Neuron (in vitro differentiated cells): ENCODE results near the gene PCYT1A.
A peak's percentile ranks its signal among the peaks of the same experiment; 100 is the strongest.
"Not testable (repeated sequence)": the region's sequence is repeated elsewhere in the genome, so short reads cannot be mapped to it uniquely, and the experiment has no call there.

ENCODE experiments used
- H2AFZ ChIP-seq: one replicate; pipeline ENCODE4 v1.6.1; 2013; ENCODE audit warnings: low read depth, mild to moderate bottlenecking, inconsistent platforms, low read length, moderate library complexity
- H3K27me3 ChIP-seq: one replicate; pipeline ENCODE4 v1.6.1; 2013; ENCODE audit warnings: low read length; ENCODE audit not compliant: insufficient read depth
- H3K36me3 ChIP-seq: one replicate; pipeline ENCODE4 v1.6.1; 2013; ENCODE audit warnings: low read length; ENCODE audit not compliant: insufficient read depth
- H3K4me1 ChIP-seq: one replicate; pipeline ENCODE4 v1.6.1; 2013; ENCODE audit warnings: low read length; ENCODE audit not compliant: insufficient read depth
- H3K4me3 ChIP-seq: 2 replicates; pipeline ENCODE4 v1.5.1; 2013; ENCODE audit warnings: mild to moderate bottlenecking, low read length, moderate library complexity
- H3K9me3 ChIP-seq: one replicate; pipeline ENCODE4 v1.6.1; 2013; ENCODE audit warnings: low read length

PCYT1A gene

DNA sequence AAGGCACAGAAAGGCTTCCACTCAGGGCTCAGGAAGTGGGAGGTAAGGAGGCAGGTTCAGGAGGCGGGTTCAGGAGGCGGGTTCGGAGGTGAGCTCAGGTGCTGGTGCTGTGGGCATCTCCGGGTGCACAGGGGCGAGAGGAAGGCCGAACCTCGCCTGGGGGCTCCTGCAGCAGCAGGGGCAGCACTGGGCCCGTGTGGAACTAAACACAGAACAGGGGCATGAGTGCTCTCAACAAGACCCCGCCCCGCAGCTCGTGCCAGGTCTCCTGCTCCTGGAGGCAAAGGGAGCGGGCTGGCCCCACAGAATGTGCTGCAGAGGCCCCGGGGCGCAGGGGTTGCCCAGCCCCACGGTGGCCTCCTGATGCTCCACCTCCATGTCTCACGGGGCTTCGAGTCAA is 90.0 kb downstream of the PCYT1A start:
- no peak overlapping the region for H2AFZ ChIP-seq
- H3K4me1 ChIP-seq, result peaks cover 14% of the 10 kb centered on the region
- peaks cover 3% of the 10 kb centered on the region for H3K27me3 ChIP-seq
- H3K4me3 ChIP-seq, result no peak overlapping the region
- no peaks in the 10 kb centered on the region for H3K36me3 ChIP-seq
- H3K9me3 ChIP-seq, result no peaks in the 10 kb centered on the region

DNA sequence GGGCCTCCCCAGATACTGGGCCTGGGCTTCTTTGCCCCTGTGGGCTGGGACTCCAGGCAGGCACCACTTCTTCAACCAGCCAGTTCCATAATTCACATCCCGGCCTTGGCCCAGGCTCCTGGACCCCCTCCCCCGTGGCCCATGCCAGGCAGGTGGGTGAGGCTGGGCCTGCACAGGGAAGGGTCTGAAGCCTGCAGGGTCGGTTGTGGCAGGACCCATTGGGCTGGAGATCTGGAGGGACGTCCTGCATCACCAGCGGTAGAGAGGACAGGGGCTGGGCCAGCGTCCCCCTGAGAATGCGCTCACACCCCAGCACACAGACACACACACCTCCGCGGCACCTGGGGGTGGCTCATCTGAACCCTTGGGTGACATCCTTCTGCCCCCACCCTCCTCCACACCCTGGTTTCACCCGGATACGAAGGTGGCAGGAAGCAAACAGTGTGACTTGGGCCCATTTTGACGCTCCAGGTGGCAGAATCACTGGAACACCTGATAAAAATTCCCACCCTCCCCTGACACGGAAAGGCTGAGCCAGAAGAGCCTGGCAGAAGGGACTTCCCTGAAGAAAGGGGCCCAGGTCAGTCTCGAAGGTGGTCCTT is 91.8 kb downstream of the PCYT1A start:
- peaks cover 16% of the 10 kb centered on the region for H3K4me1 ChIP-seq
- no peaks in the 10 kb centered on the region for H3K36me3 ChIP-seq
- H3K27me3 ChIP-seq, result peaks cover 3% of the 10 kb centered on the region

DNA sequence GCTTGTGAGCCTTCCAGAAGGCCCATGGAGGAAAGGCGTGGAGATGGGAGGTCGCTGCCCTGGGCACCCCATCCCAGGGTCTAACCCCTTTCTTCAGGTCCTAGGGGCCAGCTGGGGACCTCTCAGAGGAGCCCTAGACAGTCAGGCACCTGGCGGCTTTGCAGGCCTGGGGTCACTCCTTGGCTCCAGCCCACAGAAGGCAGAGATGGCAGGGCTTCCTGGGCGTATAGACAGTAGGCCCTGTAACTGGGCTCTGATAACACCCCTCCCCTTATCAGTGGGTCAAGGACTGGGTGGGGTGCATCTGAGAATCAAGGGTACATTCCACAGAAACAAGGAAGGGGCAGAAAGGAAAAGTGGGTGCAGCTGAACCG is 93.0 kb downstream of the PCYT1A start:
- H3K4me3 ChIP-seq, result no peak overlapping the region
- H3K4me1 ChIP-seq, result peaks cover 16% of the 10 kb centered on the region
- no peaks in the 10 kb centered on the region for H3K36me3 ChIP-seq
- H3K9me3 ChIP-seq, result no peaks in the 10 kb centered on the region
- H2AFZ ChIP-seq, result no peak overlapping the region
- H3K27me3 ChIP-seq, result peaks cover 3% of the 10 kb centered on the region

More for the DNA sequence above, 91.8 kb downstream of the PCYT1A start:
- Histone ChIP-seq H2AFZ (no peak overlapping the region), H3K4me3 (no peak overlapping the region), H3K9me3 (no peaks in the 10 kb centered on the region)

DNA sequence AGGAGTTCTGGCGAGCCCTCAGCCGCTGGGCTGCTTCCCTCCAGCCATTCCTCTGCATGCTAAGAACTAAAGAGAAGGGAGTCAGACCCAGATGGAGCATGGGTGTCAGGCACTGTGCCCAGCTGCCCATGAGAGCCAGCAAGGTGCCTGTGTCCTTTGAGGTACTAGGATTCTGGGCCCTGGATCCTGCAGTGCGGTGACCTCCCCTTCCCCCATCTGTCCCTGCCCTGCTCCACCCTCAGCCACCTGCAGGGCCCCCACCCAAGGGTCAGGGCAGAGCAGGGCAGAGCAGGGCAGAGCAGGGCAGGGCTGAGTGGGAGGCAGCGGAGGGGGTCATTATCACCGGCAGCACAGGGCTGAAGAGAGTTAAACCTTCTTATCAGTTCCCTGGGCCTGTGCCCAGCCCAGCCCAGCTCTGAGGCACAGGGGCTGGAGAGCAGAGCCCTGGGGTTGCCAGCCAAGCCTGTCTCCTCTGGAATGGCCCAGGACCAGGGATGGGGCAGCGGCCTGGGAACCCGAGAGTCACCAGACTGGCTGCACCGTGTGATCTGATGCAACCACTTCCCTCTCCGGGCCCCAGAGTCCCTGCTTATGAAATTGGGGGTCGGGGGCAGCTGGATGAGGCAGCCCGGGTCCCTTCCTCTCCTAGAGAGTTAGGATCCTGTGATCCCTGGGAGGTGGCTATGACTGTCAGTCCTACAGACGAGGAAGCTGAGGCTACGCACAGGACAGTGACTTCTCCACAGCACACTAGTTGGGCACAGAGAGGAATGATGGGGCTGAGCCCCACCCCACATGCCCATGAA is 93.6 kb downstream of the PCYT1A start:
- H3K9me3 ChIP-seq, result no peaks in the 10 kb centered on the region
- peaks cover 16% of the 10 kb centered on the region for H3K4me1 ChIP-seq
- no peak overlapping the region for H3K4me3 ChIP-seq
- H3K36me3 ChIP-seq, result no peaks in the 10 kb centered on the region
- peaks cover 3% of the 10 kb centered on the region for H3K27me3 ChIP-seq
- no peak overlapping the region for H2AFZ ChIP-seq

DNA sequence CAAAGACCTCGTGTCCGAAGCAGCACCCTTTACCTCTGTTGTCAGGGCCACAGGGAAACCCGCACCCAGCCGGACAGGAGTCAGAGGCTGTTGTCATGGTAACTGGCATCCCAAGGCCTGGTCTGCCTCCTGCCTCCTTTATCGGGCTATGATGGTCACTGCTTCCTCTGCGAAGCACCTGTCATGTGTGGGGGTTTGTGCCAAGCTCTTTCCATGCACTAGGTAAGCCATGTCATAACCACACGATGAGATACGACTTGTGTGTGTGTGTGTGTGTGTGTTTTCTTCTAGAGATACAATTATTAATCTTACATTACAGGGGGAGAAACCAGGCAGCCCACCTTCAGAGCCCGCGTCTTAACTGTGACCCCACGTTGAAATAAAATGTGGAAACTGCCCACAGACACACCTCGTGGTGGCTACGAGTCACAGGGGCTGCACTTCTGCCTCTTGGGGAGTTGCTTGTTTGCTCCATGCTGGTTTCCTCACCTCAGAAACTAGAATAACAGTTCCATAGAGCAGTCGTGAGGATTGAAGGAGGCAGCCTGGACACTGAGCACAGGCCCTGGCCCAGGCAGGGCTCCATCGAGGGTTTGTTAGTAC is 94.3 kb downstream of the PCYT1A start:
- Histone ChIP-seq H2AFZ (peak overlapping the region; percentile 24), H3K36me3 (no peaks in the 10 kb centered on the region), H3K4me3 (no peak overlapping the region), H3K4me1 (peaks cover 16% of the 10 kb centered on the region), H3K9me3 (no peaks in the 10 kb centered on the region), H3K27me3 (peaks cover 3% of the 10 kb centered on the region)

DNA sequence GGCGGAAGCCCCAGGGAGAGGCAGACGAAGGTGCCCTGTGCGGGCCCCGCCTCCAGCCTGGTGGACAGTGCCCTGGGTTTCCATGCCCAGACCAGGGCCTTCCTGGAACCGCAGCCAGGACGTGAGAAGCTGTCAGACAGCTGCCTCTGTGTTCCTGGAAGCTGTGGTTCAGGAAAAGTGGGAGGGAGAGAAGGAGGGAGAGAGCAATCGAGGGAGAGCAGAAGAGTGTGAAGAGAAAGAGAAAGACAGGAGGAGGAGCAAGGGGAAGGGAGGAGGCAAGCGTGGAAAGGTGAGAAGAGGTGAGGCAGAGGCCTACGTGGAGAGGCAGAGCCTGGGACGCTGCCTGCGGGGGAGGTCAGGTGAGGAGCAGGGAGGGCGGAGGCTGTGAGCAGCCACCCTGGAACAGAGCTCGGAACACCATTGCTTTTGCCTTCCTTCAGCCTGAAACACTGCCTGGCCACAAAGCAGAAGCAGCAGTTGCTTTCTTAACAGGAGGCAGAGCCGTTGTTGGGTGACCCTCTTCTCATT is 94.9 kb downstream of the PCYT1A start:
- Histone ChIP-seq H3K36me3 (no peaks in the 10 kb centered on the region), H3K9me3 (no peaks in the 10 kb centered on the region), H2AFZ (peak overlapping the region; percentile 24), H3K27me3 (peaks cover 3% of the 10 kb centered on the region), H3K4me3 (no peak overlapping the region), H3K4me1 (peaks cover 16% of the 10 kb centered on the region)

DNA sequence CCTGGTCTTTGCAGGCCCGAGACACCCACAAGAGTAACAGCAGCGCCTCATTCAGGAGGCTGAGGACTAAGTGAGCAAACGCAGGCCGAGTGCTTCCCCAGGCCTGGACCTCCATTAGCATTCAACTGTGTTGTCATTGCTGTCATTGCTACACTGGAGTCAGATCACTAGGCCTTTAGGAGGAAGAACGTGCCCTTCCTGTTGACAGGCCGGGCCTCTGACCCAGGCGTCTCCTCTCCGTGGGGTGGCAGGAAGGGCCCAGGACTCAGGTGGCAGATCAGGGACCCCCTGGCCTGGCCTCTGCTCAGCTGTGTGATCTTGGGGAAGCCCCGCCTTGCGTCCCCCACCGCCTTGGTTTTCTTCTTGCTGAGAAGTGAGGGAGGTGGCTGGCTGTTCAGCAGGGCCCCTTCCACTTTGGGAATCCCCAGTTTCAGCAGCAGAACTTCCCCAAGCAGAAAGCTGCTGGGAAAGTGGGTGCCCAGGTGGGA is 95.4 kb downstream of the PCYT1A start:
- Histone ChIP-seq H3K27me3 (no peaks in the 10 kb centered on the region), H3K4me3 (no peak overlapping the region), H3K4me1 (peaks cover 19% of the 10 kb centered on the region), H3K36me3 (no peaks in the 10 kb centered on the region), H3K9me3 (no peaks in the 10 kb centered on the region), H2AFZ (peak overlapping the region; percentile 24)

DNA sequence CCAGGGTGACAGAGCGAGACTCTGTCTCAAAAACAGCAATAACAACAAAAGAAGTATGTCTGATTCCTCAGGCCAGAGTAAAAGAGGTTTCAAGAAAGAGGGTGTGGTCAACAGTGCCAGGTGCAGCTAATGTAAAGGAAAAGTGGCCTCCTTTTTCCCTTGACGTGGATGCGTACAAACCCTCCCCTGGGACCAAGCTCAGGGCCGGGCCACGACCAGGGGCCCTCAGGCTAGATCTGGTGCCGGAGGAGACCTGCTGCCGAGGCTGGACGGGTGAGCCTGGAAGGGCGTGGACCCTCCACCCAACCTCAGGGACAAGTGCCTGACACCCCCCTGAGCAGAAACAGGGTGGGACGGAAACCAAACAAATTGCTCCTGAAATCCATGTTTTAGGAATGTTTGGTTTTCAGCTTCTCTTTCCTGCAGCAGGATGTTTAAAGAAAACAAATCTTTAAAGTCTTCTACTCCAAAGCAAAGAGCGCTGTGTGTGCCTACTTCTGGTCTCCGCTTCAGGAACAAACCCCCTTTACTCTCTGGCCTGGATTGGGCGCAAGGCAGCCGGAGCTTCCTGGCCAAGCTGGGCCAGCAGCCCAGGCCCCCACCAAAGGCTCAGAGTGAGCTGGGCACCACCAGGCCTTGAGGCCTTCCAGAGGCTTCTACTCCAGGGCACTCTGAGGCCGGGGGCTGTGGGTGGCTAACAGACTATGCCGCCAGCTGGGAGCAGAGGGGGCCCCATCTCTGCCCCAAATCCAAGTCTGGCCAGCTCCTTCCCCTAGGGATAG is 97.8 kb downstream of the PCYT1A start:
- H3K27me3 ChIP-seq, result no peaks in the 10 kb centered on the region
- H3K4me1 ChIP-seq, result peaks cover 27% of the 10 kb centered on the region
- H3K36me3 ChIP-seq, result no peaks in the 10 kb centered on the region
- no peaks in the 10 kb centered on the region for H3K9me3 ChIP-seq
- H3K4me3 ChIP-seq, result no peak overlapping the region
- H2AFZ ChIP-seq, result no peak overlapping the region

DNA sequence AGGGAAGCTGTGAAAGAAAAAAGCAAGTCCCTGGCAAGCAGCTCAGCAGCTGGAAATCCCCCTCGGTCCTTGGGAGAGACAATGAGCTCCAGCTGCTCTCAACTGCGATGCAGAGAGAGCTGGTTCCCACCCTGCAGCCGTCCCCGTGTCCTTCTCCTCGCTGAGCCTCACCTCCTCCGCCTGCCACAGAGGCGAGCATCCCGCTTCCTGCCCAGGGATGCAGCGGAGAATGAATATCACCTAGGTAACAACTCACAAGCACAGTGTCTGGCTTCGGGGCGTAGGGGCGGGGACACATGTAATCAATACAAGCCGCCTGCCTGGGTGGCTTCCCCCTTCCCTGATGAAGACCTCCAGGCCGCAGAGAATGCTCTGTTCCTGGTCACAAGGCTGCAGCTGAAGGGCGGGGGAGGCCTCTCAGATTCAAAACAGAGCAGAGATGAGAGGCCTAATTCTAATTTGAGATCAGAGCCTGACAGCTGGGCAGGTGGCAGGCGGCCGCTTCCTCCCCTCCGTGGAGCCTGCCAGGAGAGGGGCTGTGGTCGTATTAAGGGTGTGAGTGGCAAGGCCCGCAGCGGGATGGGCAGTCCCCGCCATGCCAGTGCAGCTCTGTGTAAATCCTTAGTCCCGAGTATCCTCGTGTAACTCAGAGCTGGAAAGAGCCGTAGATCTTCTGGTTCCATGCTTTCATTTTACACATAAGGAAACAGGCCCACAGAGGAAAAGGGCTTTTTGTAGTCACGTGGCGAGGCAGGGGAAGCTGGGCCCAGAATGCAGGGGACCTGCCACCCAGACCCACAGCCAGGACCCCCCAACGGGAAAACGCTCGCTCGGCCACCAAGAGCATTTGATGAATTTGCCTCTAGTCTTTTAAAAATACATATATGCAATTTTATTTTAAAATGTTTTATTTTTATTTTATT is 100.6 kb downstream of the PCYT1A start:
- no peaks in the 10 kb centered on the region for H3K36me3 ChIP-seq
- H3K4me1 ChIP-seq, result peaks cover 11% of the 10 kb centered on the region
- H3K4me3 ChIP-seq, result peak overlapping the region; percentile 33
- no peaks in the 10 kb centered on the region for H3K9me3 ChIP-seq
- H2AFZ ChIP-seq, result peak overlapping the region; percentile 57
- H3K27me3 ChIP-seq, result no peaks in the 10 kb centered on the region

DNA sequence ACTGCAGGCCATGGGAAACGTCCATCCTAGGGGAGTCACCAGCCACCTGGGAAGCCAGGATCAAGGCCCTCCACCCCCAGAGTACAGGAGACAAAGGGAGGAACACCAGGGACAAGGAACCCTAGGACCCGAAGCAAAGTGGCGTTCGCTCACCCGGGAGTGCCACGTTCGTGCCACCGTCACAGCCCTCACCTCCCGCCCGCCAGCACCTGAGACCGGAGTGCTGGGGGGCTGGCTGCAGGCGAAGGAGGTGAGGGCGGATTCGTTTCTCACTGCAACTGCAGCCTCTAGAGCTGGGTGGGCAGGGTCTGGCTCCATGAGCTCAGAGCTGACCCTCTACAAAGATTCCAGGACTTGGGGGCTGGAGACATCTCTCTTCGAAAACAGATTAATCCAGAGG is 102.6 kb downstream of the PCYT1A start:
- Histone ChIP-seq H3K27me3 (no peaks in the 10 kb centered on the region), H2AFZ (no peak overlapping the region), H3K4me1 (peaks cover 14% of the 10 kb centered on the region), H3K9me3 (no peaks in the 10 kb centered on the region), H3K36me3 (no peaks in the 10 kb centered on the region), H3K4me3 (no peak overlapping the region)

DNA sequence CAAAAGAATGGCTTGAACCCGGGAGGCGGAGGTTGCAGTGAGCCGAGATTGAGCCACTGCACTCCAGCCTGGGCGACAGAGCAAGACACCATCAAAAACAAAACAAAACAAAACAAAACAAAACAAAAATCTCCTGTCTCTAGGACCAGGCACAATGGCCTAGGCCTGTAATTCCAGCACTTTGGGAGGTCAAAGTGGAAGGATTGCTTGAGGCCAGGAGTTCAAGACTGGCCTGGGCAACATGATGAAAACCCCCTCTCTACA is 103.4 kb downstream of the PCYT1A start:
- not testable (repeated sequence) for H3K4me3 ChIP-seq, H2AFZ ChIP-seq, H3K27me3 ChIP-seq, H3K36me3 ChIP-seq, H3K9me3 ChIP-seq
- peaks cover 22% of the 10 kb centered on the region for H3K4me1 ChIP-seq

DNA sequence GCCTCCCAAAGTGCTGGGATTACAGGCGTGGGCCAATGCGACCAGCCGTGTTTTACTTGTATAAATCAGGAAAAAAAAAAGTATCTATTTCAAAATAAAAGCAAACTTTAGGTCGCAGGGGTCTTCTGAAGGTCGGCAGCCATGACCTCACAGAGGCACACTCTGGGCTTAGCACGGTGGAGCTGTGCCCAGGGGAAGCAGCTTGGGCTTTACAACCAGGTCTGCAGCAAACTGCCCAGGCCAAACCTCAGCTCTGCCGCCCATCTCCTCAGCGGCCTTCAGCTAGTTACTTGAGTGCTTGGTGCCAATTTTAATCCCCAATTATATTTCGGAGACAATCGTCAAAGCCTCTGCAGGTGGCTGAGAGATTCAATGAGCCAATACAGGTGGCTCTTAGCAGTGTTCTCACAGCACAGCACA is 106.4 kb downstream of the PCYT1A start:
- Histone ChIP-seq H2AFZ (no peak overlapping the region), H3K36me3 (no peaks in the 10 kb centered on the region), H3K9me3 (no peaks in the 10 kb centered on the region), H3K4me1 (peaks cover 15% of the 10 kb centered on the region), H3K27me3 (no peaks in the 10 kb centered on the region), H3K4me3 (no peak overlapping the region)
